ENCODE results near the gene SRPX. TPM values are rescaled to one million over a fixed set of nuclear protein-coding genes. Genes with fewer than 3 reads are reported as not detected.

Gene SRPX
- total RNA-seq: 95.2 and 133 TPM in 2 replicates

GRCh38 chrX:38220415-38221390 is at the start of gene SRPX:
TSS of gene SRPX (minus strand) at chrX:38220871. CDS start at chrX:38220792, 79 bp downstream.

Other genes with a start within 250 kb of the SRPX start
- 0.04 and 0.08 TPM in 2 replicates for gene SYTL5, start 214.3 kb downstream of the SRPX start, total RNA-seq
- 5.8 and 9.8 TPM in 2 replicates for gene RPGR, start 106.6 kb upstream of the SRPX start, total RNA-seq
- not detected in 2 replicates for gene OTC, start 131.7 kb upstream of the SRPX start, total RNA-seq